WTC11 (cell line): Measurements from ENCODE around the gene SLIT3.

Experiments used
- ATF6 ChIP-seq: sonication (generic); formaldehyde crosslinking; IDR thresholded peaks from 2 replicates; pipeline ENCODE4 v1.8.1; 2023; ENCODE audit warnings: mild to moderate bottlenecking, missing genetic modification reagents
- CTCF ChIP-seq: fragments of 200-600 bp; IDR thresholded peaks from 2 replicates; pipeline ENCODE4 v1.8.0; 2022; ENCODE audit warnings: antibody characterized with exemption
- E2F1 ChIP-seq: sonication (generic); formaldehyde crosslinking; IDR thresholded peaks from 2 replicates; pipeline ENCODE4 v1.8.0; 2022; ENCODE audit warnings: mild to moderate bottlenecking, missing genetic modification reagents
- KAT7 ChIP-seq: sonication (generic); formaldehyde crosslinking; IDR thresholded peaks from 2 replicates; pipeline ENCODE4 v1.8.1; 2023; ENCODE audit warnings: missing genetic modification reagents, mild to moderate bottlenecking, borderline replicate concordance
- NR2C2 ChIP-seq: sonication (generic); formaldehyde crosslinking; IDR thresholded peaks from 2 replicates; pipeline ENCODE4 v1.8.0; 2022; ENCODE audit warnings: mild to moderate bottlenecking, missing genetic modification reagents
- SMAD4 ChIP-seq: sonication (generic); formaldehyde crosslinking; IDR thresholded peaks from 2 replicates; pipeline ENCODE4 v1.8.0; 2022; ENCODE audit warnings: mild to moderate bottlenecking, missing genetic modification reagents
- ZNF263 ChIP-seq: sonication (generic); formaldehyde crosslinking; IDR thresholded peaks from 2 replicates; pipeline ENCODE4 v1.8.1; 2022; ENCODE audit warnings: low read depth, mild to moderate bottlenecking, moderate library complexity, missing genetic modification reagents
- ZNF532 ChIP-seq: fragments of 250-450 bp; sonication (Bioruptor Pico); IDR thresholded peaks from 2 replicates; pipeline ENCODE4 v1.9.0; 2021; ENCODE audit warnings: mild to moderate bottlenecking, borderline replicate concordance

GRCh38 chr5:169218176-169218575, 82.8 kb downstream of the SLIT3 start:
- TF ChIP-seq CTCF (no peak), ZNF263 (CRISPR knock-in tag) (no peak), NR2C2 (CRISPR knock-in tag) (no peak), ATF6 (CRISPR knock-in tag) (no peak), E2F1 (CRISPR knock-in tag) (no peak), ZNF532 (CRISPR knock-in tag) (no peak), KAT7 (CRISPR knock-in tag) (no peak), SMAD4 (CRISPR knock-in tag) (no peak)
